ENCODE measurements around the gene ERVV-1.
"Not testable (repeated sequence)": the region's sequence is repeated elsewhere in the genome, so short reads cannot be mapped to it uniquely, and the experiment has no call there.

The ERVV-1 gene

GRCh38 chr19:53013621-53014020, at the start of gene ERVV-1:
Gene ERVV-1, plus strand, starts transcription at chr19:53013921. Its CDS starts 170 bp downstream, at chr19:53014091.
- no peak for DNase-seq

- no peak for DNase-seq
Observed at GRCh38 chr19:52967772-52968171, 45.9 kb upstream of the ERVV-1 start.

GRCh38 chr19:52981329-52981728, 32.4 kb upstream of the ERVV-1 start:
- DNase-seq, result no peak

GRCh38 chr19:52983167-52983566, 30.6 kb upstream of the ERVV-1 start:
- DNase-seq, result not testable (repeated sequence)

GRCh38 chr19:52987221-52987620, 26.5 kb upstream of the ERVV-1 start:
- no peak for DNase-seq

- DNase-seq, result no peak
Observed at GRCh38 chr19:52988506-52988905, 25.2 kb upstream of the ERVV-1 start.

GRCh38 chr19:52990759-52991418, 22.8 kb upstream of the ERVV-1 start:
- no peak for DNase-seq

- peak; percentile 64 for DNase-seq
Observed at GRCh38 chr19:52991484-52991883, 22.2 kb upstream of the ERVV-1 start.

GRCh38 chr19:52992109-52993004, 21.4 kb upstream of the ERVV-1 start:
- no peak for DNase-seq

- DNase-seq, result peak; percentile 80
Observed at GRCh38 chr19:52993342-52994178, 20.2 kb upstream of the ERVV-1 start.

GRCh38 chr19:52995711-52996110, 18.0 kb upstream of the ERVV-1 start:
- no peak for DNase-seq

GRCh38 chr19:52997975-52998374, 15.7 kb upstream of the ERVV-1 start:
- DNase-seq, result no peak

- no peak for DNase-seq
Observed at GRCh38 chr19:53002479-53002878, 11.2 kb upstream of the ERVV-1 start.

- no peak for DNase-seq
Observed at GRCh38 chr19:53004242-53004641, 9.5 kb upstream of the ERVV-1 start.

- DNase-seq, result no peak
Observed at GRCh38 chr19:53007200-53007599, 6.5 kb upstream of the ERVV-1 start.

- no peak for DNase-seq
Observed at GRCh38 chr19:53007606-53008005, 6.1 kb upstream of the ERVV-1 start.

- DNase-seq, result no peak
Observed at GRCh38 chr19:53008061-53008778, 5.5 kb upstream of the ERVV-1 start.

- no peak for DNase-seq
Observed at GRCh38 chr19:53010494-53010893, 3.2 kb upstream of the ERVV-1 start.

GRCh38 chr19:53012006-53012405, 1.7 kb upstream of the ERVV-1 start:
- DNase-seq, result no peak

GRCh38 chr19:53015159-53015558, 1.4 kb downstream of the ERVV-1 start:
- no peak for DNase-seq

GRCh38 chr19:53015730-53016129, 2.0 kb downstream of the ERVV-1 start:
- DNase-seq, result no peak

- DNase-seq, result no peak
Observed at GRCh38 chr19:53019684-53020083, 6.0 kb downstream of the ERVV-1 start.

- not testable (repeated sequence) for DNase-seq
Observed at GRCh38 chr19:53028306-53028705, 14.6 kb downstream of the ERVV-1 start.

Measured in fibroblast of skin of right biceps (primary cell).